Ectodermal cell (in vitro differentiated cells): ENCODE results near the gene ADAMTS18.

ENCODE experiments used
- H3K27ac ChIP-seq: 2 replicates; pipeline ENCODE4 v1.7.0; 2013; ENCODE audit warnings: mild to moderate bottlenecking, low read depth, low read length; ENCODE audit not compliant: insufficient read depth, poor library complexity, severe bottlenecking
- H3K27me3 ChIP-seq: 2 replicates; pipeline ENCODE4 v1.7.0; 2013; ENCODE audit warnings: mild to moderate bottlenecking, low read length; ENCODE audit not compliant: insufficient read depth, control insufficient read depth, poor library complexity, severe bottlenecking
- H3K36me3 ChIP-seq: one replicate; pipeline ENCODE4 v1.7.0; 2013; ENCODE audit warnings: low read length; ENCODE audit not compliant: control insufficient read depth, insufficient read depth
- H3K4me1 ChIP-seq: one replicate; pipeline ENCODE4 v1.7.0; 2013; ENCODE audit warnings: low read length; ENCODE audit not compliant: control insufficient read depth, insufficient read depth
- H3K4me3 ChIP-seq: 2 replicates; pipeline ENCODE4 v1.7.0; 2013; ENCODE audit warnings: low read depth, low read length, control low read depth; ENCODE audit not compliant: insufficient read depth
- H3K9me3 ChIP-seq: 2 replicates; pipeline ENCODE4 v1.7.0; 2013; ENCODE audit warnings: mild to moderate bottlenecking, low read length, moderate library complexity; ENCODE audit not compliant: control insufficient read depth
- WGBS, 2 experiments: methylation state at CpG; one replicate each; pipeline ENCODE4 v1.1.7; 2013; ENCODE audit warnings: missing lambda C conversion rate in 2 of 2; 5-methylcytosine and 5-hydroxymethylcytosine counted together

The ADAMTS18 gene

DNA sequence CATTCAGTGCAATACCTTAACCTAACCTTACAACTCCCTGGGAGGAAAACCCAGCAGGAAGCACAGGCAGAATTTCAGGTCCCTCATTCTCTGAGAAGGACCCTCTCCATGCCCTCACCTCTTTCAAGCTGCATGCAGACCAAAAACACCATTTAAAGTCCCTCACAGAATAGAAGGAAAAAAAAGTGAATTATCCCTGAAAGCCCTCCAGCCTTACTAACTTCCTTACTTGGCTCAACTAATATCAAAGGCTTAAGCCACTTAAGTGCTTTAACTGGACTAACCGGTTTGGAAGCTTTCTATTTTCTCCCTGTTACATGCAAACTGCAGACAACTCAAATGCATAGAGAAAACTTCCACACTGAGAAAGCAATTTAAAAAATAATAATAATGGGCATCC is 60.5 kb downstream of the ADAMTS18 start:
- Histone ChIP-seq H3K4me1 (no peaks in the 10 kb centered on the region), H3K4me3 (no peak overlapping the region), H3K27me3 (no peaks in the 10 kb centered on the region), H3K36me3 (no peaks in the 10 kb centered on the region), H3K9me3 (no peaks in the 10 kb centered on the region), H3K27ac (no peak overlapping the region)
- WGBS, 2 experiments, result 56 to 57% methylated on average over 1 of the region's 1 CpG

GRCh38 chr16:77373726-77374125 is 61.1 kb downstream of the ADAMTS18 start:
- H3K27ac ChIP-seq, result no peak overlapping the region

GRCh38 chr16:77364770-77365169 is 70.1 kb downstream of the ADAMTS18 start:
- Histone ChIP-seq H3K27me3 (no peaks in the 10 kb centered on the region), H3K36me3 (no peaks in the 10 kb centered on the region), H3K9me3 (no peaks in the 10 kb centered on the region), H3K4me1 (no peaks in the 10 kb centered on the region), H3K27ac (no peak overlapping the region), H3K4me3 (no peak overlapping the region)
- WGBS, 2 experiments, result 79 to 91% methylated on average over 5 to 6 of the region's 6 CpGs

More at GRCh38 chr16:77373726-77374125, 61.1 kb downstream of the ADAMTS18 start:
- Histone ChIP-seq H3K4me3 (no peak overlapping the region), H3K36me3 (no peaks in the 10 kb centered on the region), H3K9me3 (no peaks in the 10 kb centered on the region), H3K27me3 (no peaks in the 10 kb centered on the region), H3K4me1 (no peaks in the 10 kb centered on the region)
- 92 to 93% methylated on average over 3 of the region's 3 CpGs for WGBS, 2 experiments

DNA sequence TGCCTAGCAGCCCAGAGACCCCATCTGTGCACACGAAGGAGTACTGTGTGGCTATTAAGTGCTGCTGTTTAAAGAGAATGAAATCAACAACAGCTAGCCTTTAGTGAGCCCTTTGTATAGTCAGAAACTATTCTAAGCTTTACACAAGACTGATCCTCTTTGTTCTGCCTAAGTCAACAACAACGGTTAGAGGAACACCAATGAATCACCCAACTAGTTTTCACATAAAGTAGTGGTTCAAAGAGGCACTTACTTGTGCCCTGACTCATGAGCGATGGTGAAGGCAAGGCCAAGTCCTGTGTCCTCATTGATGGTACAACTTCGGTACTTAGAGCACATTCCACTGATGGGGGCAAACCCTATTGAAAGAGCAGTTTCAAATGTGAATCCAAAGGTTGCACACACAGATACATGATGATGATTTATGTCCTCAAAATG is 75.8 kb downstream of the ADAMTS18 start:
- no peak overlapping the region for H3K27ac ChIP-seq
- H3K9me3 ChIP-seq, result no peaks in the 10 kb centered on the region
- WGBS, 2 experiments, result 46 to 49% methylated on average over 4 of the region's 4 CpGs
- no peaks in the 10 kb centered on the region for H3K36me3 ChIP-seq
- H3K27me3 ChIP-seq, result no peaks in the 10 kb centered on the region
- no peaks in the 10 kb centered on the region for H3K4me1 ChIP-seq
- no peak overlapping the region for H3K4me3 ChIP-seq

GRCh38 chr16:77353587-77354263 is 81.1 kb downstream of the ADAMTS18 start:
- no peak overlapping the region for H3K4me3 ChIP-seq
- no peaks in the 10 kb centered on the region for H3K4me1 ChIP-seq
- H3K27ac ChIP-seq, result no peak overlapping the region
- H3K27me3 ChIP-seq, result no peaks in the 10 kb centered on the region
- no peaks in the 10 kb centered on the region for H3K9me3 ChIP-seq
- no peaks in the 10 kb centered on the region for H3K36me3 ChIP-seq
- 71 to 94% methylated on average over 2 to 4 of the region's 4 CpGs for WGBS, 2 experiments

DNA sequence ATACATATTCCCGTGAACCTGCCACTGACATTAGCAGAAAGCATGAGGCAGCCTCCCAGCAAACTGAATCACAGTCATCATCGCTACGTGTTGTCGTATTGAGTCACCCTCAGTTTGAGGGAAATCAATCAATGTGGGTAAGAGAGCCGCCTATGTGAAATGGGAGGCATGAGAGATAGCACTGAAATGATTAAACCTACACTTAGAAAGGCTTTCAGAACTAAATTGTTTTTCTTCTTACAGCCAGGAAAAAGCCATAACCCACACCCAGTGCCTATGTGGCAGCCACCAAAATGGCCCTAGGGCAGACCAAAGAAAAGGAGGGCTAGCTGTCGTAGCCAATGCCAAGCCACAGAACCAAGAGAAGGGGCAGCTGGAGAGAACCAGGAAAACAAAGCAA is 90.5 kb downstream of the ADAMTS18 start:
- no peaks in the 10 kb centered on the region for H3K27me3 ChIP-seq
- H3K36me3 ChIP-seq, result no peaks in the 10 kb centered on the region
- H3K9me3 ChIP-seq, result no peaks in the 10 kb centered on the region
- no peak overlapping the region for H3K4me3 ChIP-seq
- H3K27ac ChIP-seq, result no peak overlapping the region
- WGBS, 2 experiments, result 97% methylated on average over 6 of the region's 6 CpGs
- no peaks in the 10 kb centered on the region for H3K4me1 ChIP-seq

DNA sequence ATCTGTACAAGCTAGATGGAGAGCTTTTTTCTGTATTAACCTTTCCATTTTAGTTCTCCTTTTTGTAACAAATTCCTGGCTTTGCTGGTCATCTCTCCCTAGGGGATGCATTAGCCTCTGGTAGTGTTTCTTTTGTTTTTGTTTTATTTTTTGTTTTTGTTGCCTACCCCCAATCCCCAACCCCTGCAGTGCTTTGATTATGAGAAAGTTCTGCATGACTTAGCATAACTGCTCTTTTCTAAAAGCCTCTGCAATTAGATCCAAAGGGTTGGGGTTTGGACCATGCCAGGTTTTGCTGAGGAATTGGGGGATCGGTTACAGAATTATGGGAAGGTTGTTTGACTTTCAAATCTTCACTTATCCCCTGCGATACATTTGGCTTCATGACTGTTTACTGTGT is 98.2 kb downstream of the ADAMTS18 start:
- Histone ChIP-seq H3K4me1 (peaks cover 18% of the 10 kb centered on the region), H3K27ac (no peak overlapping the region), H3K4me3 (no peak overlapping the region), H3K27me3 (no peaks in the 10 kb centered on the region), H3K9me3 (no peaks in the 10 kb centered on the region), H3K36me3 (no peaks in the 10 kb centered on the region)
- WGBS, 2 experiments, result 37 to 46% methylated on average over 2 of the region's 2 CpGs

DNA sequence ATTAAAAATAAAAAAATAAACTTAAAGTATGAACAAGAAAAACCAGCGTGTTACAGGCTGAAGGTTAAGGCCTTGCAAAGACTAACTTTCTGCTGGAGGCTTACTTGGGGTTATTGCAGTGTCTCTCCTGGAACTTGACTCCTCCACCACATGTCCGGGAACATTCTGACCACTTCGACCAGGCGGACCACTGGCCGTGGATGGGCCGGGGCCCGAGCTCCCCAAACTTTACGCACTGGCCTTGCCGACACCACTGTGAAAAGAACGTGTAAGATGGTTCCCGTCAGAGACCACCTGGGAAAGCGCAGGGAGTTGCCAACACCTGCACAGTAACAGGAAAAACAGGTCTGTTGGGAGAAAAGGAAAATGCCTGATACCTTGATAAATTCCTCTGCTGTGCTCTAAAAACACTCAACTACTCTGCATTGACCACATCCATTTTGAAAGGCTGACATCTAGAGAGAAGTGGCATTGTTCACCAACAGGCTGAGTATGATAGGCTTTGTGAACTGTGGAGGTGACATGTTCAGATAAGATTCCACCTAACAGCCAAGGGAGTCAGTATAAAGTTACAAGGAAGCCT is 99.1 kb downstream of the ADAMTS18 start:
- Histone ChIP-seq H3K4me1 (peaks cover 18% of the 10 kb centered on the region), H3K36me3 (no peaks in the 10 kb centered on the region), H3K27ac (no peak overlapping the region), H3K4me3 (no peak overlapping the region), H3K9me3 (no peaks in the 10 kb centered on the region), H3K27me3 (no peaks in the 10 kb centered on the region)
- WGBS, 2 experiments, result 90 to 92% methylated on average over 12 of the region's 12 CpGs

DNA sequence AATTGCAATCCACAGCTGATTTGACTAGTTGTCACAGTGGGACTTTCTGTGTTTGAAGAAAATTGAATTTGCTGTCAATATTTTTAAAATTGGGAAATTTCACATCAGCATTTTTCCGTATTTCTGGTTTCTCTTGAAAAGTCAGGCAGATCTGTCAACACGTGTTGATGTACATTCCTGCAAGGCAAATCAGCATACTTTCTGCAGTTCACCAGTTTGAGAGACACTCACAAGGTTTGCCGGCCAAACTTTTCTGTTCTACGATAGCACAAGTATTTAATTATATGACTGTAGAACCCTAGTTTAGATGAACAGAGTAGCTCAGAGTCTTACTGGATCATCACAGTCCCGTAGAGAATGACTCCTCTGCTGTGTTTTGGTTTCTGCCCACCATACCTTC is 102.0 kb downstream of the ADAMTS18 start:
- Histone ChIP-seq H3K4me3 (no peak overlapping the region), H3K27me3 (no peaks in the 10 kb centered on the region), H3K36me3 (no peaks in the 10 kb centered on the region), H3K4me1 (peaks cover 24% of the 10 kb centered on the region), H3K9me3 (no peaks in the 10 kb centered on the region), H3K27ac (no peak overlapping the region)
- 96 to 97% methylated on average over 5 of the region's 5 CpGs for WGBS, 2 experiments

- 87 to 91% methylated on average over 9 of the region's 9 CpGs for WGBS, 2 experiments
- Histone ChIP-seq H3K9me3 (no peaks in the 10 kb centered on the region), H3K27me3 (no peaks in the 10 kb centered on the region), H3K27ac (no peak overlapping the region), H3K4me3 (no peak overlapping the region), H3K36me3 (no peaks in the 10 kb centered on the region), H3K4me1 (peaks cover 17% of the 10 kb centered on the region)
Measured at GRCh38 chr16:77331802-77332586, 102.8 kb downstream of the ADAMTS18 start.
